Loucy (cell line): ENCODE data around the gene RBP4.

ENCODE experiments used
- H2AFZ ChIP-seq: fragments of 200-600 bp; sonication (generic); 2 replicates; pipeline ENCODE4 v1.6.0; 2016; ENCODE audit warnings: antibody characterized with exemption, mild to moderate bottlenecking, low read length, moderate library complexity
- H3F3A ChIP-seq: fragments of 200-600 bp; 2 replicates; pipeline ENCODE4 v1.6.0; 2016; ENCODE audit warnings: antibody characterized with exemption, low read depth, mild to moderate bottlenecking
- H3K27me3 ChIP-seq: fragments of 200-600 bp; sonication (generic); 2 replicates; pipeline ENCODE4 v1.6.1; 2014; ENCODE audit warnings: low read length, mild to moderate bottlenecking; ENCODE audit not compliant: insufficient read depth, poor library complexity, severe bottlenecking
- H3K36me3 ChIP-seq: fragments of 200-600 bp; sonication (generic); 2 replicates; pipeline ENCODE4 v1.6.1; 2016; ENCODE audit warnings: low read length; ENCODE audit not compliant: insufficient read depth
- H3K4me1 ChIP-seq: fragments of 200-600 bp; sonication (generic); 2 replicates; pipeline ENCODE4 v1.5.1; 2014; ENCODE audit warnings: low read length, mild to moderate bottlenecking; ENCODE audit not compliant: insufficient read depth, poor library complexity, severe bottlenecking
- H3K4me2 ChIP-seq: fragments of 200-600 bp; sonication (generic); 2 replicates; pipeline ENCODE4 v1.6.0; 2014; ENCODE audit warnings: antibody characterized with exemption, low read length, low read depth, mild to moderate bottlenecking; ENCODE audit not compliant: poor library complexity, severe bottlenecking
- H3K4me3 ChIP-seq: fragments of 200-600 bp; sonication (generic); 2 replicates; pipeline ENCODE4 v1.5.1; 2014; ENCODE audit warnings: low read length, mild to moderate bottlenecking, mixed read lengths; ENCODE audit not compliant: poor library complexity, severe bottlenecking
- H3K79me2 ChIP-seq: fragments of 200-600 bp; sonication (generic); 2 replicates; pipeline ENCODE4 v1.6.1; 2014; ENCODE audit warnings: low read length; ENCODE audit not compliant: insufficient read depth
- H3K9ac ChIP-seq: fragments of 200-600 bp; sonication (generic); 2 replicates; pipeline ENCODE4 v1.6.0; 2014; ENCODE audit warnings: mild to moderate bottlenecking, low read depth, low read length, moderate library complexity; ENCODE audit not compliant: poor library complexity, severe bottlenecking
- H3K9me2 ChIP-seq: fragments of 200-600 bp; sonication (generic); replicated peaks from 2 replicates; pipeline ENCODE4 v1.6.1; 2016; ENCODE audit warnings: low read depth, low read length, mixed read lengths
- H3K9me3 ChIP-seq: fragments of 200-600 bp; sonication (generic); 2 replicates; pipeline ENCODE4 v1.6.1; 2014; ENCODE audit warnings: mild to moderate bottlenecking, antibody characterized with exemption, low read length, low read depth; ENCODE audit not compliant: insufficient read depth
- H4K20me1 ChIP-seq: fragments of 200-600 bp; sonication (generic); 2 replicates; pipeline ENCODE4 v1.6.0; 2014; ENCODE audit warnings: antibody characterized with exemption, low read length, mild to moderate bottlenecking; ENCODE audit not compliant: insufficient read depth, poor library complexity, severe bottlenecking
- EZH2phosphoT487 ChIP-seq: fragments of 200-600 bp; IDR thresholded peaks from 2 replicates; pipeline ENCODE4 v1.6.1; 2018; ENCODE audit warnings: antibody characterized with exemption, mild to moderate bottlenecking, moderate library complexity, borderline replicate concordance
- TF ChIP-seq, protein P1 (sequence below): fragments of 200-600 bp; sonication (generic); conservative IDR thresholded peaks from 2 replicates; pipeline ENCODE4 v1.5.1; 2014; ENCODE audit warnings: mild to moderate bottlenecking, antibody characterized with exemption, low read length

RBP4 gene

DNA sequence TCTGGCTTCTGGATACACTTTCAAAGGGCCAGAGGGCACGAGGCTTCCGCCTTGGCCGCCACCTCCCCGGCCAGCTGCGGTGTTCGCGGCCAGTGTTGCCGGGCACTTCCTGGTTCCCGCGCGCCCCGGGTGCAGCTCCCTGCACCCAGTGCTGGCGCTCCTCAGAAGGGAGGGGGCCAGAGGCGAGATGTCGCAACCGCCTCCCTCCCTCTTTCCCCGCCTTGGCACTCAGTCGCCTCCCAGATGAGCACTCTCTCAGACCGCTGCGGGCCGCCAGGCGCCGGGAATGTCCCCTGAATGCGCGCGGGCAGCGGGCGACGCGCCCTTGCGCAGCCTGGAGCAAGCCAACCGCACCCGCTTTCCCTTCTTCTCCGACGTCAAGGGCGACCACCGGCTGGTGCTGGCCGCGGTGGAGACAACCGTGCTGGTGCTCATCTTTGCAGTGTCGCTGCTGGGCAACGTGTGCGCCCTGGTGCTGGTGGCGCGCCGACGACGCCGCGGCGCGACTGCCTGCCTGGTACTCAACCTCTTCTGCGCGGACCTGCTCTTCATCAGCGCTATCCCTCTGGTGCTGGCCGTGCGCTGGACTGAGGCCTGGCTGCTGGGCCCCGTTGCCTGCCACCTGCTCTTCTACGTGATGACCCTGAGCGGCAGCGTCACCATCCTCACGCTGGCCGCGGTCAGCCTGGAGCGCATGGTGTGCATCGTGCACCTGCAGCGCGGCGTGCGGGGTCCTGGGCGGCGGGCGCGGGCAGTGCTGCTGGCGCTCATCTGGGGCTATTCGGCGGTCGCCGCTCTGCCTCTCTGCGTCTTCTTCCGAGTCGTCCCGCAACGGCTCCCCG lies 34.4 kb downstream of the RBP4 start, which contains the start of gene FFAR4:
FFAR4 (plus strand) TSS at position 231 of the 842 bp plus-strand sequence; CDS start at position 287, 56 bp downstream.
- Histone ChIP-seq H4K20me1 (no peaks in the 10 kb centered on the region), H3K9me3 (no peaks in the 10 kb centered on the region), H3K27me3 (no peaks in the 10 kb centered on the region), H2AFZ (no peak within 1 kb of the TSS), H3K4me2 (no peak within 1 kb of the TSS), H3K9ac (no peak within 1 kb of the TSS), H3K4me3 (no peak within 1 kb of the TSS), H3K4me1 (no peaks in the 10 kb centered on the region), H3K36me3 (no peaks in the 10 kb centered on the region), H3F3A (no peaks in the 10 kb centered on the region), H3K79me2 (no peaks in the 10 kb centered on the region), H3K9me2 (no peaks in the 10 kb centered on the region)
- TF ChIP-seq, protein P1, sequence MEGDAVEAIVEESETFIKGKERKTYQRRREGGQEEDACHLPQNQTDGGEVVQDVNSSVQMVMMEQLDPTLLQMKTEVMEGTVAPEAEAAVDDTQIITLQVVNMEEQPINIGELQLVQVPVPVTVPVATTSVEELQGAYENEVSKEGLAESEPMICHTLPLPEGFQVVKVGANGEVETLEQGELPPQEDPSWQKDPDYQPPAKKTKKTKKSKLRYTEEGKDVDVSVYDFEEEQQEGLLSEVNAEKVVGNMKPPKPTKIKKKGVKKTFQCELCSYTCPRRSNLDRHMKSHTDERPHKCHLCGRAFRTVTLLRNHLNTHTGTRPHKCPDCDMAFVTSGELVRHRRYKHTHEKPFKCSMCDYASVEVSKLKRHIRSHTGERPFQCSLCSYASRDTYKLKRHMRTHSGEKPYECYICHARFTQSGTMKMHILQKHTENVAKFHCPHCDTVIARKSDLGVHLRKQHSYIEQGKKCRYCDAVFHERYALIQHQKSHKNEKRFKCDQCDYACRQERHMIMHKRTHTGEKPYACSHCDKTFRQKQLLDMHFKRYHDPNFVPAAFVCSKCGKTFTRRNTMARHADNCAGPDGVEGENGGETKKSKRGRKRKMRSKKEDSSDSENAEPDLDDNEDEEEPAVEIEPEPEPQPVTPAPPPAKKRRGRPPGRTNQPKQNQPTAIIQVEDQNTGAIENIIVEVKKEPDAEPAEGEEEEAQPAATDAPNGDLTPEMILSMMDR: no peak
- no peak for TF ChIP-seq EZH2phosphoT487

DNA sequence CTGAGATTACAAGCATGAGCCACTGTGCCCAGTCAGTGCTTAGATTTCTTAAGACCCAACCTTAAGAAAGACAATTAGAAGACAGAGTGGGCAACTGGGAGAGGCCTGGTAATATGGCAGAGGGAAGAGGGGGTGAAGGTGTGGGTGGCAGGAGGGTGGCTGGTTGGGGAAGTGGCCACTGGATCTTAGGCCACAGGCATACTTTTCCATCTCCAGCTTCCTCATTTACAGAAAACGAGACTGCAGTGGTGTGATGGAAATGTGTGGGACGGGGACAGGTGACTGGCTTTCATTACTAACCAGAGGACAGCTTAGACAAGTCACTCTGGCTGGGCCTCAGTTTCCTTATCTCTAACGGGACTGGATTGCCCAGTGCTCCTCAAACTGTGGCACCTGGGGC lies 35.6 kb downstream of the RBP4 start:
- Histone ChIP-seq H3K9ac (no peak overlapping the region), H3K4me2 (no peak overlapping the region), H3K9me2 (no peaks in the 10 kb centered on the region), H3K36me3 (no peaks in the 10 kb centered on the region), H2AFZ (no peak overlapping the region), H3K27me3 (no peaks in the 10 kb centered on the region), H3K4me3 (no peak overlapping the region), H3K79me2 (no peaks in the 10 kb centered on the region), H3F3A (no peaks in the 10 kb centered on the region), H3K9me3 (no peaks in the 10 kb centered on the region), H3K4me1 (no peaks in the 10 kb centered on the region), H4K20me1 (no peaks in the 10 kb centered on the region)
- TF ChIP-seq, protein P1: no peak
- no peak for TF ChIP-seq EZH2phosphoT487

DNA sequence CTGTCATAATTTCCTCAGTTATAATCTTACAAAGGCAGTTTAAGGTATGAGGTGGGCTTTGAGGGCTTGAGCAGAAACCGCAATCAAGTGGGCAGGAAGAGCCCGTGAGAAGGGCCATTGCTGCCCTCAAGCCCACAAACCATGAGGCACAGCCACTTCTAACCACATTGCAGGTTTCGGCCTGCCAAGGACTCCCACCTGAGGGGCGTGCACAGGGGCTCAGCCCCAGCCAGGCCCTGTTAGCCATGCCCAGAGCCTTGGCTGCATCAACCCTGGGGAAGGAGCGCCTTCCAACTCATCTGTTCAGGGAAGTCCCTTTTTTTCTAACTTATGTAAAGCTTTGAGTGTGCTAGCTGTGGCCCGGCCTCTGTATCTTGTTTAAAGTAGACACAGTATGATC lies 40.5 kb downstream of the RBP4 start:
- Histone ChIP-seq H3K9me3 (no peaks in the 10 kb centered on the region), H3K36me3 (no peaks in the 10 kb centered on the region), H3K9ac (no peak overlapping the region), H2AFZ (no peak overlapping the region), H3K9me2 (no peaks in the 10 kb centered on the region), H3K4me1 (no peaks in the 10 kb centered on the region), H3K79me2 (no peaks in the 10 kb centered on the region), H3K27me3 (no peaks in the 10 kb centered on the region), H3K4me3 (no peak overlapping the region), H3K4me2 (no peak overlapping the region), H3F3A (no peaks in the 10 kb centered on the region), H4K20me1 (no peaks in the 10 kb centered on the region)
- no peak for TF ChIP-seq EZH2phosphoT487
- TF ChIP-seq, protein P1: no peak
